Endothelial cell (in vitro differentiated cells): ENCODE results near the gene STX5. TPM values are rescaled to one million over a fixed set of nuclear protein-coding genes. Genes with fewer than 3 reads are reported as not detected.
A peak's percentile ranks its signal among the peaks of the same experiment; 100 is the strongest.

Experiments used
- DNase-seq: peaks from one replicate; pipeline ENCODE4 v3.0.0; 2021; ENCODE audit warnings: low spot score
- H3K27ac Mint-ChIP-seq: one replicate; pipeline ENCODE4 v1.8.0; 2021; ENCODE audit warnings: mixed read lengths, inconsistent platforms; ENCODE audit not compliant: unreplicated experiment
- H3K27me3 Mint-ChIP-seq: one replicate; pipeline ENCODE4 v1.8.0; 2021; ENCODE audit warnings: mild to moderate bottlenecking, moderate library complexity, mixed read lengths, inconsistent platforms; ENCODE audit not compliant: unreplicated experiment
- H3K36me3 Mint-ChIP-seq: one replicate; pipeline ENCODE4 v1.8.0; 2021; ENCODE audit warnings: mild to moderate bottlenecking, low read depth, mixed read lengths, inconsistent platforms; ENCODE audit not compliant: unreplicated experiment
- H3K4me1 Mint-ChIP-seq: one replicate; pipeline ENCODE4 v1.8.0; 2021; ENCODE audit warnings: mild to moderate bottlenecking, mixed read lengths, inconsistent platforms; ENCODE audit not compliant: unreplicated experiment
- H3K4me3 Mint-ChIP-seq: one replicate; pipeline ENCODE4 v1.8.0; 2021; ENCODE audit warnings: mild to moderate bottlenecking, mixed read lengths, inconsistent platforms; ENCODE audit not compliant: unreplicated experiment
- H3K9me3 Mint-ChIP-seq: one replicate; pipeline ENCODE4 v1.8.0; 2021; ENCODE audit warnings: mixed read lengths, inconsistent platforms; ENCODE audit not compliant: unreplicated experiment
- total RNA-seq: library from RNA; stranded (reverse); fragmentation: NEBNext Ultra II Directional; extraction: Animal tissue kit (Norgen Biotek cat#: 25700); gene quantifications from one replicate; pipeline ENCODE4 v1.2.1, GENCODE V29; 2021; ENCODE audit not compliant: unreplicated experiment
- TF ChIP-seq, protein P1 (sequence below): fragments of 200-600 bp; sonication (generic); IDR thresholded peaks from one replicate; pipeline ENCODE4 v1.5.0; 2021; ENCODE audit warnings: antibody characterized with exemption; ENCODE audit not compliant: unreplicated experiment

STX5 gene
- total RNA-seq, 1 donor from 2014 or later = 37.9 TPM

DNA sequence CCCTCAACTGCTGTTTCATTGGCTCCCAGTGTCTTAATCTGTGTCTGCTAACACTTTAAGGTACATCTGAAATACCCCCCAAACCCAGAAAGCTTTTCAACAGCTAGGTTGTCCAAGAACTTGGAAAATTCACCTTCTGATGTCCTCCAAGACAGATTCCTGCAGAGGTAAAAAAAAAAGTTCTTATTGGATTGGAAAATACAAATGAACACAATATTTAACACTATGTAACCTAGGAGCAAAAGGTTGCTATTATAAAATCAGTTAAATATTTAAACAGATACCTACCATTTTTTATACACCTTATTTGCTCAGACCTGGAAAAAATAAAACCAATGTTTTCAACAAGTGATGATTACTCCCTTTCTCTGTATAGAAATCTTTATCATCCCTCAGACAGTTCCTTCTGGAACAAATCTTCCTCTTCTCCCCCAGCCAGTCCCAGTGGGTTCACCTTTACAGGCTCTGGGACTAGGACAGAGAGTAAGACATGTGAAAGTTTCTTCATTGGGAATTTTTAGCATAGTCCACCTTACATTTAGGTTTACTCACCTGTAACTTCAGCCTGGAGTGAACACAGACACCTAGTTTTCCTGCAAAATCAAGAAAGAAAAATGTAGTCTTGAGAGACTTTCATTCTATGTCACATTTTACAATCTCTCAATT is 20.8 kb upstream of the STX5 start:
- TF ChIP-seq, protein P1, sequence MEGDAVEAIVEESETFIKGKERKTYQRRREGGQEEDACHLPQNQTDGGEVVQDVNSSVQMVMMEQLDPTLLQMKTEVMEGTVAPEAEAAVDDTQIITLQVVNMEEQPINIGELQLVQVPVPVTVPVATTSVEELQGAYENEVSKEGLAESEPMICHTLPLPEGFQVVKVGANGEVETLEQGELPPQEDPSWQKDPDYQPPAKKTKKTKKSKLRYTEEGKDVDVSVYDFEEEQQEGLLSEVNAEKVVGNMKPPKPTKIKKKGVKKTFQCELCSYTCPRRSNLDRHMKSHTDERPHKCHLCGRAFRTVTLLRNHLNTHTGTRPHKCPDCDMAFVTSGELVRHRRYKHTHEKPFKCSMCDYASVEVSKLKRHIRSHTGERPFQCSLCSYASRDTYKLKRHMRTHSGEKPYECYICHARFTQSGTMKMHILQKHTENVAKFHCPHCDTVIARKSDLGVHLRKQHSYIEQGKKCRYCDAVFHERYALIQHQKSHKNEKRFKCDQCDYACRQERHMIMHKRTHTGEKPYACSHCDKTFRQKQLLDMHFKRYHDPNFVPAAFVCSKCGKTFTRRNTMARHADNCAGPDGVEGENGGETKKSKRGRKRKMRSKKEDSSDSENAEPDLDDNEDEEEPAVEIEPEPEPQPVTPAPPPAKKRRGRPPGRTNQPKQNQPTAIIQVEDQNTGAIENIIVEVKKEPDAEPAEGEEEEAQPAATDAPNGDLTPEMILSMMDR = no peak
- no peak for DNase-seq
- Mint-ChIP-seq H3K36me3 (peaks cover 35% of the 10 kb centered on the region), H3K27me3 (peaks cover 17% of the 10 kb centered on the region), H3K27ac (peak overlapping the region; percentile 37), H3K4me1 (peaks cover 29% of the 10 kb centered on the region), H3K4me3 (peak overlapping the region; percentile 68), H3K9me3 (no peaks in the 10 kb centered on the region)

DNA sequence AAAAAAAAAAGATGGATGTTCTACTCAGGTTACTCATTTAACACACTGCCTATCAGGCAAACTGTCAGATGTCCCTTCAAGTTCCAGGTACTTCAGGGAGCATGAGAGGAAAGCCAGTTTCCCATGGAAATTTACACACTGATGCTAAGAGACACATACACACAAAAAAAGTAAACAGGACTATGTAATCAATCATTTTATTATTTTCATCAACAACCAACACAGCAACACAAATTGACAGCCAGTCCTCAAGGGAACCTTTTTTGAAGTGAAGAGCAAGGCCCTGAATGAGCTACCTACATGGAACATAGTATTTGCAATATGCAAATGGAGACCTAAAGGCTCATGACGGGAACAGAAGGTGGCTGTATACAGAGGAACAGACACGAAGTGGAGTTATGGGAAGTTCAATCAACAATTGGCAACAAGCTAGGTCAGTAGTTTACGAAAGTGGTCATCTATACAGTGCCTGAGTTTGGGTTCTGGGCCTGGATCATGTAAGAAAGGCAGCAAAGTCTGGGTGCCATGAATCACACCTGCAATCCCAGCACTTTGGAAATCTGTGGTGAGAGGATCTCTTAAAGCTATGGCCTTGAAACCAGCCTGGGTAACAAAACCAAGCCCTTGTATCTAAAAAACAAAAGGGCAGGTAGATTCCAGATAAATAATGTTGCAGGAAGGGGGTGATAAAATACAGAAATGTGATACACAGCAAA is 20.1 kb upstream of the STX5 start:
- peaks cover 35% of the 10 kb centered on the region for H3K36me3 Mint-ChIP-seq
- H3K4me3 Mint-ChIP-seq = no peak overlapping the region
- no peak overlapping the region for H3K27ac Mint-ChIP-seq
- peaks cover 17% of the 10 kb centered on the region for H3K27me3 Mint-ChIP-seq
- DNase-seq = no peak
- H3K9me3 Mint-ChIP-seq = no peaks in the 10 kb centered on the region
- TF ChIP-seq, protein P1 = no peak
- peaks cover 28% of the 10 kb centered on the region for H3K4me1 Mint-ChIP-seq

DNA sequence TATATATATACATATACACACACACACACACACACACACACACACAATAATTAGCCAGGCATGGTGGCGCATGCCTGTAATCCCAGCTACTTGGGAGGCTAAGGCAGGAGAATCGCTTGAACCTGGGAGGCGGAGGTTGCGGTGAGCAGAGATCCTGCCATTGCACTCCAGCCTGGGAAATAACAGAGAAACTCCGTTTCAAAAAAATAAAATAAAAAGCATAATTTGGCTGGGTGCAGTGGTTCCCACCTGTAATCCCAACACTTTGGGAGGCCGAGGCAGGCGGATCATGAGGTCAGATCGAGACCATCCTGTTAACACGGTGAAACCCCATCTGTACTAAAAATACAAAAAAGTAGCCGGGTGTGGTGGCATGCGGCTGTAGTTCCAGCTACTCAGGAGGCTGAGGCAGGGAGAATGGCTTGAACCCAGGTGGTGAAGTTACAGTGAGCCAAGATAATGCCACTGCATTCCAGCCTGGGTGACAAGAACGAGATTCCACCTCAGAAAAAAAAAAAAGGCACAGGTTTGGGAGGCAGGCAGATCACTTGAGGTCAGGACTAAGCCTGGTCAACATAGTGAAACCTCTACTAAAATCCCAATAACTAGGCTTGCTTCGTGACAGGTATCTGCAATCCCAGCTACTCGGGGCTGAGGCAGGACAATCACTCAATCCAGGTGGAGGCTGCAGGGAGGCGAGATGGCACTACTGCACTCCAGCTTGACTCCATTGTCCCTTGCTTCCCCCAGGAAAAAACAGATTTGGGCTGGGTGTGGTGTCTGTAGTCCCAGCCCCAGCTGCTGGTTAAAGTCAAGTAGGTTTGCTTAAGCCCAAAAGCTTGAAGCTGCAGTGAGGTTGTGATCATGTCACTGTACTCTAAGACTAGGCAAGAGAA is 19.3 kb upstream of the STX5 start:
- no peak overlapping the region for H3K4me3 Mint-ChIP-seq
- H3K36me3 Mint-ChIP-seq = peaks cover 35% of the 10 kb centered on the region
- peaks cover 14% of the 10 kb centered on the region for H3K27me3 Mint-ChIP-seq
- no peak for DNase-seq
- H3K4me1 Mint-ChIP-seq = peaks cover 28% of the 10 kb centered on the region
- TF ChIP-seq, protein P1 = no peak
- no peaks in the 10 kb centered on the region for H3K9me3 Mint-ChIP-seq
- H3K27ac Mint-ChIP-seq = no peak overlapping the region

DNA sequence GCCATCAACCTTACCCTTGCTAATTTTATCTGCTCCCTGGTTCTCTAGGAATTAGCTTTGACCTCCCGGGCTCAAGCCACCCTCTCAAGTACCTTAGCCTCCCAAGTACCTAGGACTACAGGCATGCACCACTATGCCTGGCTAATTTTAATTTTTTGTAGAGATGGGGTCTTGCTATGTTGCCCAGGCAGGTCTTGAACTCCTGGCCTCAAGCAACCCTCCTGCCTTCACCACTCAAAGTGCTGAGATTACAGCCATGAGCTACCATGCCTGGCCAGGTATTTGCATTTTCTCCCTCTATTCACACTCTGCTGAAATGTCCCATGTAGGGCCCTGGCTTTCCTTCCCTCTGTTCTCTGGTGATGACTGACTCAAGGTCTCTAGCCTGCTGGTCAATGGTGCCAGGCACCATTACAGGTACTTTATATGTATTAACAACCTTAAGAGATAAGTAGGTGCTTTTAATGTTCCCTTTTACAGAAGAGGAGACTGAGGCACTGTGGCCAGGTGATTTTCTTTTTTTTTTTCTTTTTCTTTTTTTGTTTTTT is 16.0 kb upstream of the STX5 start:
- Mint-ChIP-seq H3K36me3 (peaks cover 10% of the 10 kb centered on the region), H3K27ac (no peak overlapping the region), H3K4me1 (peaks cover 3% of the 10 kb centered on the region), H3K27me3 (no peaks in the 10 kb centered on the region), H3K4me3 (no peak overlapping the region), H3K9me3 (no peaks in the 10 kb centered on the region)
- no peak for DNase-seq
- TF ChIP-seq, protein P1 = no peak
